HepG2 (cell line): ENCODE data around the gene SYNDIG1. TPM values are rescaled to one million over a fixed set of nuclear protein-coding genes. Genes with fewer than 3 reads are reported as not detected.

Experiments
- ATAC-seq: fragments of 200-7000 bp; cut with Tn5 transposase; 3 replicates; pipeline ENCODE4 v1.9.1; 2020; ENCODE audit warnings: mild to moderate bottlenecking, moderate library complexity
- BruUV-seq: library from RNA; stranded (reverse); fragments of 400-500 nt; replicated peaks from 2 replicates; lab custom pipeline; 2021; lab: Mats Ljungman, UMichigan
- CTCF ChIA-PET: fragments of 300-600 bp; formaldehyde crosslinking; extraction: SDS; loops from one replicate; lab custom pipeline; 2021; ENCODE audit warnings: low total read pairs, inconsistent platforms, low intra/inter-chr PET ratio; lab: Yijun Ruan, JAX
- POLR2A ChIA-PET: fragments of 350-600 bp; sonication (Branson Sonifier 250); formaldehyde crosslinking; loops from one replicate; lab custom pipeline; 2020; ENCODE audit warnings: antibody characterized with exemption, inconsistent platforms; lab: Yijun Ruan, JAX
- DNase-seq: peaks from one replicate; pipeline ENCODE4 v3.0.0-alpha.2; 2015; ENCODE audit warnings: low spot score
- FAIRE-seq: peaks from 3 replicates; lab custom pipeline; 2011; peaks lifted over from hg19 to GRCh38; lab: Jason Lieb, UNC
- H2AFZ ChIP-seq: one replicate; pipeline ENCODE4 v1.6.1; 2011; ENCODE audit warnings: low read length, inconsistent platforms
- H3K27ac ChIP-seq: fragments of 300-600 bp; 3 replicates; pipeline ENCODE4 v1.8.0; 2011; ENCODE audit warnings: mixed run types, mild to moderate bottlenecking, mixed read lengths, low read length, inconsistent platforms; ENCODE audit not compliant: insufficient read depth; ENCODE audit errors: extremely low read length
- H3K27me3 ChIP-seq, 2 experiments: fragments of 200-600 bp in 1 of 2; 2 replicates in 1 of 2; 3 replicates in 1 of 2; pipeline versions ENCODE4 v1.6.0 to v1.8.0; 2011; ENCODE audit warnings: low read length in 2 of 2, mild to moderate bottlenecking in 2 of 2, moderate library complexity in 2 of 2, inconsistent platforms in 1 of 2; ENCODE audit not compliant: insufficient read depth in 2 of 2, control insufficient read depth in 1 of 2
- H3K36me3 ChIP-seq, 2 experiments: fragments of 200-600 bp in 1 of 2; replicated peaks in 1 of 2; 2 replicates in 1 of 2; 3 replicates in 1 of 2; pipeline versions ENCODE4 v1.5.1 to v1.8.0; 2011; ENCODE audit warnings: low read length in 2 of 2, inconsistent platforms in 1 of 2; ENCODE audit not compliant: insufficient read depth in 2 of 2, control insufficient read depth in 1 of 2
- H3K4me1 ChIP-seq: 2 replicates; pipeline ENCODE4 v1.5.1; 2012; ENCODE audit warnings: low read length, inconsistent platforms; ENCODE audit not compliant: insufficient read depth
- H3K4me2 ChIP-seq: 2 replicates; pipeline ENCODE4 v1.6.0; 2011; ENCODE audit warnings: low read depth, low read length, inconsistent platforms
- H3K4me3 ChIP-seq, 3 experiments: fragments of 200-600 bp in 1 of 3; sonication (generic), shearing (Covaris generic) in 1 of 3; replicated peaks in 1 of 3; 2 replicates each; pipeline ENCODE4 v1.5.1; 2011 to 2016; ENCODE audit warnings: low read length in 3 of 3, inconsistent platforms in 2 of 3, low read depth in 2 of 3, mild to moderate bottlenecking in 2 of 3, control low read depth in 1 of 3, mixed read lengths in 1 of 3; ENCODE audit not compliant: insufficient read depth in 1 of 3
- H3K79me2 ChIP-seq: one replicate; pipeline ENCODE4 v1.6.1; 2011; ENCODE audit warnings: low read length, inconsistent platforms; ENCODE audit not compliant: insufficient read depth
- H3K9ac ChIP-seq: 2 replicates; pipeline ENCODE4 v1.6.0; 2011; ENCODE audit warnings: mild to moderate bottlenecking, low read depth, low read length, inconsistent platforms; ENCODE audit not compliant: insufficient read depth
- H3K9me3 ChIP-seq: 2 replicates; pipeline ENCODE4 v1.5.1; 2012; ENCODE audit warnings: mild to moderate bottlenecking, low read length
- H4K20me1 ChIP-seq: 2 replicates; pipeline ENCODE4 v1.6.0; 2011; ENCODE audit warnings: inconsistent platforms, mild to moderate bottlenecking, low read length, moderate library complexity; ENCODE audit not compliant: insufficient read depth
- ATRX ChIP-seq: sonication (generic); formaldehyde crosslinking; IDR thresholded peaks from 2 replicates; pipeline ENCODE4 v1.4.0; 2020; ENCODE audit warnings: missing genetic modification reagents, borderline replicate concordance
- FLYWCH1 ChIP-seq: sonication (generic); formaldehyde crosslinking; IDR thresholded peaks from 2 replicates; pipeline ENCODE4 v1.8.1; 2023; ENCODE audit warnings: mild to moderate bottlenecking, missing genetic modification reagents
- GLI4 ChIP-seq: sonication (generic); formaldehyde crosslinking; IDR thresholded peaks from 2 replicates; pipeline ENCODE4 v1.5.1; 2020; ENCODE audit warnings: missing genetic modification reagents, mild to moderate bottlenecking, moderate library complexity, borderline replicate concordance
- HNF1B ChIP-seq: sonication (generic); formaldehyde crosslinking; IDR thresholded peaks from 2 replicates; pipeline ENCODE4 v1.5.1; 2020; ENCODE audit warnings: mild to moderate bottlenecking, moderate library complexity, missing genetic modification reagents
- MTF1 ChIP-seq: sonication (generic); formaldehyde crosslinking; IDR thresholded peaks from 2 replicates; pipeline ENCODE4 v1.5.0; 2020; ENCODE audit warnings: missing genetic modification reagents
- SKIL ChIP-seq: sonication (generic); formaldehyde crosslinking; IDR thresholded peaks from 2 replicates; pipeline ENCODE4 v1.8.0; 2022; ENCODE audit warnings: missing genetic modification reagents, mild to moderate bottlenecking, moderate library complexity, borderline replicate concordance
- TAF1 ChIP-seq: sonication (generic); formaldehyde crosslinking; IDR thresholded peaks from 2 replicates; pipeline ENCODE4 v1.4.0; 2020; ENCODE audit warnings: missing genetic modification reagents
- THAP8 ChIP-seq: sonication (generic); formaldehyde crosslinking; IDR thresholded peaks from 2 replicates; pipeline ENCODE4 v1.5.1; 2020; ENCODE audit warnings: missing genetic modification reagents, mild to moderate bottlenecking, borderline replicate concordance
- ZBTB4 ChIP-seq: sonication (generic); formaldehyde crosslinking; IDR thresholded peaks from 2 replicates; pipeline ENCODE4 v1.4.0; 2020; ENCODE audit warnings: missing genetic modification reagents, mild to moderate bottlenecking, borderline replicate concordance
- ZNF121 ChIP-seq: sonication (generic); formaldehyde crosslinking; IDR thresholded peaks from 2 replicates; pipeline ENCODE4 v1.5.0; 2020; ENCODE audit warnings: mild to moderate bottlenecking, missing genetic modification reagents
- ZNF20 ChIP-seq: sonication (generic); formaldehyde crosslinking; IDR thresholded peaks from 2 replicates; pipeline ENCODE4 v1.4.0; 2020; ENCODE audit warnings: mild to moderate bottlenecking, moderate library complexity, missing genetic modification reagents
- ZNF513 ChIP-seq: sonication (generic); formaldehyde crosslinking; conservative IDR thresholded peaks from 2 replicates; pipeline ENCODE4 v1.5.0; 2020; ENCODE audit warnings: missing genetic modification reagents
- ZNF703 ChIP-seq: sonication (generic); formaldehyde crosslinking; IDR thresholded peaks from 2 replicates; pipeline ENCODE4 v1.5.1; 2020; ENCODE audit warnings: missing genetic modification reagents, mild to moderate bottlenecking, moderate library complexity, borderline replicate concordance
- WGBS: methylation state at CpG from one replicate; pipeline ENCODE4 v1.1.6; 2017; ENCODE audit warnings: low lambda C conversion rate; 5-methylcytosine and 5-hydroxymethylcytosine counted together
- in situ Hi-C: cut with HindIII; loops from 2 replicates; pipeline ENCODE4 v1.10.0; 2017; ENCODE audit warnings: low pct_unique_long_range_greater_than_20kb; ENCODE audit not compliant: extremely low pct_ligation_motif_present
- intact Hi-C: fragments of 100-400 bp; cut with micrococcal nuclease; formaldehyde crosslinking; loops from one replicate; pipeline ENCODE4 v1.10.0; 2022; ENCODE audit not compliant: unreplicated experiment
- polyA plus RNA-seq, 8 experiments: library from polyadenylated mRNA; depleted of rRNA in 3 of 8; stranded (reverse) in 7 of 8; unstranded in 1 of 8; fragments of >200 nt; fragmentation: Illumina TruSeq in 4 of 8; extraction: Trizol in 4 of 8; gene quantifications; 2 replicates each; pipeline versions ENCODE4 v1.2.1 to v1.2.3, GENCODE V29; 2011 to 2016; ENCODE audit warnings: low read depth in 4 of 8, missing spikeins in 1 of 8, mixed read lengths in 1 of 8; ENCODE audit not compliant: insufficient read depth in 1 of 8
- total RNA-seq, 5 experiments: library from RNA; depleted of rRNA; stranded (reverse); fragments of >200 nt; fragmentation: Illumina TruSeq; extraction: Trizol; gene quantifications; 2 replicates each; pipeline ENCODE4 v1.2.3, GENCODE V29; 2016; ENCODE audit warnings: low read depth in 1 of 5

SYNDIG1 gene
- total and polyA plus RNA-seq, 2 of the 13 experiments (the other 11 are each of a cell fraction or from before 2014, with no cell fraction given), result not detected

- CTCF ChIA-PET, result no interaction called here
- Histone ChIP-seq H3K4me3 (no peak overlapping the region), H3K4me2 (no peak overlapping the region), H3K9me3 (no peaks in the 10 kb centered on the region), H2AFZ (no peak overlapping the region), H3K27me3 (peaks cover 6 to 20% of the 10 kb centered on the region in 2 experiments; a peak in 4 of 5 replicates), H3K9ac (no peak overlapping the region), H3K27ac (no peak overlapping the region), H4K20me1 (no peaks in the 10 kb centered on the region), H3K36me3 (no peaks in the 10 kb centered on the region), H3K4me1 (no peaks in the 10 kb centered on the region), H3K79me2 (no peaks in the 10 kb centered on the region)
- DNase-seq, result no peak
- POLR2A ChIA-PET, result no interaction called here
- in situ Hi-C loops, result no loop called here
- no peak for FAIRE-seq
- ATAC-seq, result no peak
- intact Hi-C loops, result no loop called here
- BruUV-seq, result no TSS peak
- WGBS, result 27% methylated on average over 4 of the region's 4 CpGs
- TF ChIP-seq MTF1 (CRISPR knock-in tag) (no peak), GLI4 (CRISPR knock-in tag) (no peak), ZNF513 (CRISPR knock-in tag) (no peak), ZNF20 (CRISPR knock-in tag) (no peak), SKIL (no peak), HNF1B (CRISPR knock-in tag) (no peak), ZNF703 (no peak), ZBTB4 (CRISPR knock-in tag) (no peak), ATRX (CRISPR knock-in tag) (no peak), ZNF121 (CRISPR knock-in tag) (no peak), THAP8 (CRISPR knock-in tag) (no peak), TAF1 (CRISPR knock-in tag) (no peak), FLYWCH1 (no peak)
Observed at GRCh38 chr20:24648481-24648880, 179.1 kb downstream of the SYNDIG1 start.
